Measurements from ENCODE around the gene PROX2. TPM values are rescaled to one million over a fixed set of nuclear protein-coding genes. Genes with fewer than 3 reads are reported as not detected.

The PROX2 gene
- total RNA-seq, 1 donor from 2014 or later = not detected

DNA sequence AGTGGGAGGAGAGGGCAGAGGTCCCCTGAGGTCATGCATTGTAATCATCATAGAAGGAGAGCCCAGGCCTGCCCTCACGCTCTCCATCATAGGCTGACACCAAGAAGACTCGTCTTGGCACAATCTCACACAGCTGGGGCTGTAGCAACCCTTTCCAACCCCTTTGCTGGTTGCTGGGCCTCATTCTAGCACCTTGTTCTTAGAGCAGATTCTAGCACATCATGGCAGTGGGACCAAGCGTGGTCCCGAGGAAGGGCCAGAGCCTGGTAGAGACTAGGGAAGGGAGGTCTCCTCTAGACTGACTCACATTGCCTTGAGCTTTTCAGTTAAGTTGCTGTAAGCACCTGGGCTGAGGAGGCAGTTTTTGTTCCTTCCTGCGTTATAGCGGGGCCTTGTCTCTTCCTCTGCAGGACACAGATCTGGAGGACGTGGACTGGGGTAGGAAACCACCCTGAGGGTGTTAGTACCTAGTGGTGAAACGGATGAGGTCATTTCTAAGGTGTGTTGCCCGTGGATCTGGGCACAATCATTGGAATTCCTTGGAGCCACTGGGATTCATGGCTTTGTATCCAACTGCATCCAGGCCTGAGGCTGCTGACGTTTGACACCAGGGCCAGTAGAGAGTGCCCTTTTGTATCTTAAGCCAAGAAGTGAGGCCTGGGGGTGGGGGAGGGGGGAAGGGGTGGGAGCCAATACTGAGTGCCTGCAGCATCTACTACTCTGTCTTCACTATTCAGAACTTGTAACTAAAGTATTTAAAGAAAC, 27.2 kb upstream of the PROX2 start:
- TF ChIP-seq, protein P1, sequence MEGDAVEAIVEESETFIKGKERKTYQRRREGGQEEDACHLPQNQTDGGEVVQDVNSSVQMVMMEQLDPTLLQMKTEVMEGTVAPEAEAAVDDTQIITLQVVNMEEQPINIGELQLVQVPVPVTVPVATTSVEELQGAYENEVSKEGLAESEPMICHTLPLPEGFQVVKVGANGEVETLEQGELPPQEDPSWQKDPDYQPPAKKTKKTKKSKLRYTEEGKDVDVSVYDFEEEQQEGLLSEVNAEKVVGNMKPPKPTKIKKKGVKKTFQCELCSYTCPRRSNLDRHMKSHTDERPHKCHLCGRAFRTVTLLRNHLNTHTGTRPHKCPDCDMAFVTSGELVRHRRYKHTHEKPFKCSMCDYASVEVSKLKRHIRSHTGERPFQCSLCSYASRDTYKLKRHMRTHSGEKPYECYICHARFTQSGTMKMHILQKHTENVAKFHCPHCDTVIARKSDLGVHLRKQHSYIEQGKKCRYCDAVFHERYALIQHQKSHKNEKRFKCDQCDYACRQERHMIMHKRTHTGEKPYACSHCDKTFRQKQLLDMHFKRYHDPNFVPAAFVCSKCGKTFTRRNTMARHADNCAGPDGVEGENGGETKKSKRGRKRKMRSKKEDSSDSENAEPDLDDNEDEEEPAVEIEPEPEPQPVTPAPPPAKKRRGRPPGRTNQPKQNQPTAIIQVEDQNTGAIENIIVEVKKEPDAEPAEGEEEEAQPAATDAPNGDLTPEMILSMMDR (conservative IDR thresholded peaks at IDR 0.05) = no peak
- H3K4me1 Mint-ChIP-seq (ENCODE audit: unreplicated experiment) = no peaks in the 10 kb centered on the region
- no peak overlapping the region for H3K4me3 Mint-ChIP-seq
- H3K9me3 Mint-ChIP-seq = no peaks in the 10 kb centered on the region
- no peak overlapping the region for H3K27ac Mint-ChIP-seq
- no peak for DNase-seq (ENCODE audit: extremely low spot score, unreplicated experiment)
- H3K27me3 Mint-ChIP-seq = no peaks in the 10 kb centered on the region
- peaks cover 22% of the 10 kb centered on the region for H3K36me3 Mint-ChIP-seq

DNA sequence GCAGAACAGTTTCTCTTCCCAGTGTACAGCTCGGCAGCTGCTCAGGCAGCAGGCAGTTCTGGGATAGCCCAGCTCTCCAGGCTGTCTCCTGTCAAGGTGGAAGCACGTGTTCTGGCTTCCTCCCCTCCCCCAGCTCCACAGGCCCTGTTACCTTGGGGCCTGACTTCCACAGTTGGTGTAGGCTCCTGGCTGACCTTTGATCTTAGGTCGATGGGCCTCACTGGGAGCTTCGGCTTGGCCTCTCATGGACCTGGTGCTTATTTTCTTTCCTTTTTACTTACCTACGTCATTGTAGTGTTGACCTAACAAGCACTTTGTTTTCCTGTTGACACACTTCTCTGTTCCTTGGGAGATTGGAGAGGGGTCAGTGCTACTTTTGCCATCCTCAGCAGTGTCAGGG, 22.7 kb upstream of the PROX2 start:
- Mint-ChIP-seq H3K4me1 (ENCODE audit: unreplicated experiment) (no peaks in the 10 kb centered on the region), H3K27me3 (no peaks in the 10 kb centered on the region), H3K36me3 (peaks cover 29% of the 10 kb centered on the region), H3K4me3 (no peak overlapping the region), H3K9me3 (no peaks in the 10 kb centered on the region), H3K27ac (peak overlapping the region; percentile 48)
- DNase-seq (ENCODE audit: extremely low spot score, unreplicated experiment) = no peak
- TF ChIP-seq, protein P1 (conservative IDR thresholded peaks at IDR 0.05) = no peak

DNA sequence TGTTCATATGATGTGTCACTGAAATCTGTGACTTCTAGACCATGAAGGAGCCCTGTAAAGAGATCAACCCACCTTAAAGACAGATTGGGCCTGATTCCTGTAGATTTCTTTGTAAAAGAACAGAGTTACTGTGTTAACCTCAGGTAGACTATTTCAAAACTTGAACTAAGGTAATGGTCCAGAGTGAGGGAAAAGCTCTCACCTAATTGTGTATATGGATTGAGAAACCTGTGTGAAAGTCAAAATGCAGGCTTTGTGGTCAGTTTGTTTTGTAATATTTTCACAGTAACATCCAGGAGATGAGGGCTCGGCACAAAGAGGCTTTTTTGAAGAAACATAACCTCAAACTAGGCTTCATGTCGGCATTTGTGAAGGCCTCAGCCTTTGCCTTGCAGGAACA, 22.1 kb upstream of the PROX2 start:
- Mint-ChIP-seq H3K9me3 (no peaks in the 10 kb centered on the region), H3K4me3 (no peak overlapping the region), H3K27ac (peak overlapping the region; percentile 48), H3K36me3 (peaks cover 29% of the 10 kb centered on the region), H3K4me1 (ENCODE audit: unreplicated experiment) (no peaks in the 10 kb centered on the region), H3K27me3 (no peaks in the 10 kb centered on the region)
- DNase-seq (ENCODE audit: extremely low spot score, unreplicated experiment) = no peak
- TF ChIP-seq, protein P1 (conservative IDR thresholded peaks at IDR 0.05) = no peak

DNA sequence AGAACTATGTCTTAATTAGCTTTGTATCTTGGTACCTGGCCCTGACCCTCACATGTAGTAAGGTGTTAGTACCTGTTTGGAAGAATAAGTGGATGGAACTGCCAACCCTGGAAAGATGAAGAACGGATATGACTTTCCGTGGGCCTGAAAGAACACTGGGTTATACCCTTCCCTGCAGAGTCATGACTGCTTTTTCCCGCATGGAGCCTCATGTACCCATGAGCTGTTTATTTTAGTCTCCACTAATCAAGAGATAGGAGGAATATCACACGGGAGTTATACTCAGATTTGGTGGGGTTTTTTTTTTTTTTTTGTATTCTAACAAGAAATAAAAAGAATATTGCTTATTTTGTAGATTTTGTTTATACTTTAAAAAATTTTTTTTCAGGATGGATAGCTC, 21.7 kb upstream of the PROX2 start:
- DNase-seq (ENCODE audit: extremely low spot score, unreplicated experiment) = no peak
- Mint-ChIP-seq H3K36me3 (peaks cover 29% of the 10 kb centered on the region), H3K27me3 (no peaks in the 10 kb centered on the region), H3K4me3 (no peak overlapping the region), H3K27ac (no peak overlapping the region), H3K4me1 (ENCODE audit: unreplicated experiment) (no peaks in the 10 kb centered on the region), H3K9me3 (no peaks in the 10 kb centered on the region)
- TF ChIP-seq, protein P1 (conservative IDR thresholded peaks at IDR 0.05) = no peak

DNA sequence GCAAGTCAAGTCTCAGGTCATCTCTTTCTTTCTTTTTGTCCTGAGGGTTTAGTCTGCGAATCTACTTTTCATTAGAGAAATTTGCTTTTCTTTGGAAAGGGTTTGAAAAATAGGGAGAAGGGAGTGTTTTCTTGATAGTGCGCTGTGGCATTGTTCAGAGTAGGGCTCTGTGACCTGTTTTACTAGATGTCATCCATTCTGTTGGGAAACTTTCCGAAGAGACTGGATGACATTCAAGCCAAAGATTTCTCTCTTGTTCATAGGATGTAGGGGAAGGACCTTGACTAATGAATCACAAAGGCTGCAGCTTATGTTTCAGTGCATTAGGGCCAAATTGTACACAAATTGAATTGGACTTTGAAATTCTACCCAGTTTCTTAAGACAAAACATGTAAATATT, 20.5 kb upstream of the PROX2 start:
- Mint-ChIP-seq H3K4me3 (no peak overlapping the region), H3K36me3 (peaks cover 29% of the 10 kb centered on the region), H3K27ac (no peak overlapping the region), H3K4me1 (ENCODE audit: unreplicated experiment) (no peaks in the 10 kb centered on the region), H3K27me3 (no peaks in the 10 kb centered on the region), H3K9me3 (no peaks in the 10 kb centered on the region)
- DNase-seq (ENCODE audit: extremely low spot score, unreplicated experiment) = no peak
- TF ChIP-seq, protein P1 (conservative IDR thresholded peaks at IDR 0.05) = no peak

Data from type B pancreatic cell (in vitro differentiated cells).